Esophagus muscularis mucosa (tissue), 4 donors: ENCODE results near the gene KIAA2012. TPM values are rescaled to one million over a fixed set of nuclear protein-coding genes. Genes with fewer than 3 reads are reported as not detected.

Source experiments
- DNase-seq: peaks from one replicate; pipeline ENCODE4 v3.0.0-alpha.2; 2017; ENCODE audit errors: extremely low spot score
- H3K27ac ChIP-seq, 4 donors: fragments of 200-600 bp; sonication (generic); replicated peaks in 1 of 4; 1 replicate in 3 of 4; 2 replicates in 1 of 4; pipeline ENCODE4 v1.5.1; 2016 to 2019; ENCODE audit warnings: mild to moderate bottlenecking in 1 of 4
- H3K27me3 ChIP-seq, 4 donors: fragments of 200-600 bp; sonication (generic); one replicate each; pipeline versions ENCODE4 v1.5.1 to v1.6.0; 2016 to 2019
- H3K36me3 ChIP-seq, 4 donors: fragments of 200-600 bp; sonication (generic); one replicate each; pipeline ENCODE4 v1.5.1; 2016 to 2019
- H3K4me1 ChIP-seq, 4 donors: fragments of 200-600 bp; sonication (generic); one replicate each; pipeline ENCODE4 v1.5.1; 2016 to 2019
- H3K4me3 ChIP-seq, 4 donors: fragments of 200-600 bp; sonication (generic); 1 replicate in 2 of 4; 2 replicates in 2 of 4; pipeline ENCODE4 v1.5.1; 2016 to 2019; ENCODE audit warnings: mild to moderate bottlenecking in 4 of 4, moderate library complexity in 1 of 4
- H3K9me3 ChIP-seq, 4 donors: fragments of 200-600 bp; sonication (generic); 1 replicate in 3 of 4; 2 replicates in 1 of 4; pipeline ENCODE4 v1.5.1; 2016 to 2019
- CTCF ChIP-seq, 3 experiments: fragments of 200-600 bp in 2 of 3; fragments of 450-650 bp in 1 of 3; sonication (generic) in 2 of 3; IDR thresholded peaks; one replicate each; pipeline ENCODE4 v1.5.1; 2017 to 2019; ENCODE audit warnings: antibody characterized with exemption in 3 of 3, mild to moderate bottlenecking in 2 of 3, moderate library complexity in 1 of 3
- EP300 ChIP-seq: sonication (generic); formaldehyde crosslinking; IDR thresholded peaks from one replicate; pipeline ENCODE4 v1.6.1; 2017; ENCODE audit warnings: antibody characterized with exemption
- POLR2A ChIP-seq: fragments of 450-650 bp; IDR thresholded peaks from one replicate; pipeline ENCODE4 v1.6.1; 2017; ENCODE audit warnings: antibody characterized with exemption, moderate library complexity, mild to moderate bottlenecking, low read depth
- POLR2AphosphoS5 ChIP-seq, 2 donors: sonication (generic); formaldehyde crosslinking; IDR thresholded peaks; one replicate each; pipeline ENCODE4 v1.6.1; 2017; ENCODE audit warnings: antibody characterized with exemption in 2 of 2
- WGBS: methylation state at CpG from one replicate; pipeline ENCODE4 v1.1.5; 2018; 5-methylcytosine and 5-hydroxymethylcytosine counted together
- intact Hi-C: fragments of 100-400 bp; cut with DNase I; formaldehyde crosslinking; loops from one replicate; pipeline ENCODE4 v1.15.1; 2023
- total RNA-seq, 4 donors: library from RNA; depleted of rRNA; stranded (reverse); fragments of >200 nt; gene quantifications; one replicate each; pipeline versions ENCODE4 v1.1.0 to v1.2.1, GENCODE V29; 2016

The KIAA2012 gene
- total RNA-seq, 4 donors from 2014 or later, result 0.45 TPM; not detected in 3

- TF ChIP-seq POLR2AphosphoS5 (IDR thresholded peaks at IDR 0.05) (no peak), POLR2A (no peak), EP300 (no peak), CTCF (IDR thresholded peaks at IDR 0.05) (no peak)
- H3K27ac ChIP-seq, result peak overlapping the region; percentile 96 to 99 (median 98)
- H3K9me3 ChIP-seq, result no peaks in the 10 kb centered on the region
- H3K4me3 ChIP-seq, result peak overlapping the region; percentile 70 to 94 (median 80)
- peaks cover 25 to 66% (median 44%) of the 10 kb centered on the region in 4 donors for H3K4me1 ChIP-seq
- no peaks in the 10 kb centered on the region for H3K36me3 ChIP-seq
- 7% methylated on average over 6 of the region's 105 CpGs for WGBS
- no peak for DNase-seq
- H3K27me3 ChIP-seq, result peaks cover 0 to 11% (median 0%) of the 10 kb centered on the region in 4 donors
- intact Hi-C loops, result loop anchor here (5.0 to 10.0 kb wide), 4 partner anchors 123 to 240 kb away; no protein-coding TSS in a partner anchor
These were observed 38.6 kb upstream of the KIAA2012 start for GRCh38 chr2:202034249-202035088.

- WGBS, result 13% methylated on average over 28 of the region's 78 CpGs
- H3K4me1 ChIP-seq, result peaks cover 27 to 74% (median 52%) of the 10 kb centered on the region in 4 donors
- peaks cover 0 to 11% (median 0%) of the 10 kb centered on the region in 4 donors for H3K27me3 ChIP-seq
- no peaks in the 10 kb centered on the region for H3K9me3 ChIP-seq
- peak overlapping the region; percentile 70 to 94 (median 80) for H3K4me3 ChIP-seq
- intact Hi-C loops, result loop anchor here (5.0 to 10.0 kb wide), 3 partner anchors 122 to 241 kb away; no protein-coding TSS in a partner anchor
- H3K36me3 ChIP-seq, result no peaks in the 10 kb centered on the region
- TF ChIP-seq POLR2AphosphoS5 (IDR thresholded peaks at IDR 0.05) (peak; percentile 50 to 52), CTCF (IDR thresholded peaks at IDR 0.05) (peak; percentile 60 to 68 (median 64)), POLR2A (no peak)
- no peak for DNase-seq
- H3K27ac ChIP-seq, result peak overlapping the region; percentile 96 to 99 (median 98)
These were observed 37.7 kb upstream of the KIAA2012 start for GRCh38 chr2:202035089-202035940.

- peaks cover 30 to 81% (median 56%) of the 10 kb centered on the region in 4 donors for H3K4me1 ChIP-seq
- 40% methylated on average over 1 of the region's 32 CpGs for WGBS
These were observed 37.1 kb upstream of the KIAA2012 start for GRCh38 chr2:202035941-202036372.

More at GRCh38 chr2:202035941-202036372, 37.1 kb upstream of the KIAA2012 start:
- H3K4me3 ChIP-seq, result peak overlapping the region; percentile 70 to 94 (median 80)
- no peaks in the 10 kb centered on the region for H3K36me3 ChIP-seq
- peak overlapping the region; percentile 96 to 99 (median 98) for H3K27ac ChIP-seq
- intact Hi-C loops, result loop anchor here (5.0 to 10.0 kb wide), 3 partner anchors 121 to 241 kb away; no protein-coding TSS in a partner anchor
- H3K9me3 ChIP-seq, result no peaks in the 10 kb centered on the region
- no peak for TF ChIP-seq POLR2AphosphoS5 (IDR thresholded peaks at IDR 0.05)
- no peak for TF ChIP-seq EP300
- no peak for TF ChIP-seq POLR2A
- TF ChIP-seq CTCF (IDR thresholded peaks at IDR 0.05), result no peak
- no peak for DNase-seq
- peaks cover 0 to 11% (median 0%) of the 10 kb centered on the region in 4 donors for H3K27me3 ChIP-seq
